ENCODE measurements around the gene CNTNAP3. TPM values are rescaled to one million over a fixed set of nuclear protein-coding genes. Genes with fewer than 3 reads are reported as not detected.
"Not testable (repeated sequence)": the region's sequence is repeated elsewhere in the genome, so short reads cannot be mapped to it uniquely, and the experiment has no call there.

The CNTNAP3 gene
- total RNA-seq, 1 donor: not detected

DNA sequence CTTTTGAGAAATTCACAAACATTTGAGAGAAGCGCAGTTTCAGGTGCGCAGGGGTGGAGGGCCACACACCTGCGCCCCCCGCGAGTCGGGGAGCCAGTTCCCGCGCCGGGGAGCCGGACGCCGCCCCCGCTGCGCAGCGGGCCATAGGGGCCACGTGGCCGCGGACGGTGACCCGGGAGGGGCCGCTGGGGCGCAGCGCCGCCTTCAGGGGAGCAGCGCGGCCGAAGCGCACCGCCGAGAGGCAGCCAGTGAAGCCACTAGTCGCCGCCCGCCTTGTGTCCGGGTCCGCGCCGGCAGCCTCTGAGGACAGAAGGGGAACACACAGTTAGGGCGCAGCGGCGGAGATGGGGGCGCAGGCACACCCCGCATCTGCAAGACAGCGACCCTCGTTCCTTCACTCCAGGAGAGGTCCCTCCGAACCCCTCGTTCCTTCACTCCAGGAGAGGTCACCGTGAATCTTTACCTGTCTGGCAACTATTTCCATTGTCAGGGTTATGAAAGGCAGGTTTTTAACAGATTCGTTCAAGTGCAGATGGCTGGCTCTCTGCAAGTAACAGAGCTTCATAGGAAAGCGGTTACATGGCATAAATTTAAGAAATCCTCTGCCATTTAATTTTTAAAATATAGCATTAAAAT is 209.2 kb downstream of the CNTNAP3 start:
- not testable (repeated sequence) for DNase-seq (ENCODE audit: low read depth in 2 of 3, low spot score in 2 of 3)

GRCh38 chr9:39073537-39073936 is 214.4 kb downstream of the CNTNAP3 start:
- DNase-seq (ENCODE audit: low read depth in 2 of 3, low spot score in 2 of 3): not testable (repeated sequence)

DNA sequence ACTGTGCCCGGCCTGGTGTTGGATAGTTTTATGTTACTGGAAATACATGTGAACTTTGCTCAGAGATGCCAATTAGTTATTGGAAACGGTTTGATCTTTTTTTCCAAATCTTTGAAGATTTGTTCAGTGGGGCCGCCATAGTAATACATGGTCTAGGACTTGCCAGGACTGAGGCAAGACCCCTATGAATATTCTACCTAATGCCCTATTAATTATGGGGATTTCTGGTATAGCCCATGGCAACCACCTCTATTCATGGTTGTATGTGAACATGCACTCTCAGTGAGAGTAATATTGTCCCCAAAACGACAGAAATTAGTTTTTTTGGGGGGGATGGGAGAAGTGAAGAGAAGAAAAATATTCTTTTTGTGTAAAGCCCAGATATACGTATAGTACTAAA is 220.3 kb downstream of the CNTNAP3 start:
- DNase-seq (ENCODE audit: low read depth in 2 of 3, low spot score in 2 of 3): not testable (repeated sequence)

- DNase-seq (ENCODE audit: low read depth in 2 of 3, low spot score in 2 of 3): not testable (repeated sequence)
Observed at GRCh38 chr9:39062966-39063365, 225.0 kb downstream of the CNTNAP3 start.

DNA sequence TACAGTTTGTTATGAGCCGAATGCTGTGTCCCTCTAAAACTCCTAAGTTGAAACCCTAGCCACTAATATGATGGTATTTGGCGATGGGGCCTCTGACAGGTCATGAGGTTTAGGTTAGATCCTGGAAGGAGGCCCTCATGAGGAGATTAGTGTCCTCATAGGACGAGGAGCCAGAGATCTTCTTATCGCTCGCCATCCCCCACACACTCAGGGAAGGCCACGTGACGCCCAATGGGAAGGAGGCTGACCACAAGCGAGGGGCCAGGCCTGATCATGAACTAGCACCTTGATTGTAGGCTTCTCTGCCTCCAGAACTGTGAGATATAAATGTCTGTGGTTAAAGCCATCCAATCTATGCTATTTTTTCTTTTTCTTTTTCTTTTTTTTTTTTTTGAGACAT is 233.5 kb downstream of the CNTNAP3 start:
- DNase-seq (ENCODE audit: low read depth in 2 of 3, low spot score in 2 of 3): not testable (repeated sequence)

GRCh38 chr9:39046833-39047232 is 241.1 kb downstream of the CNTNAP3 start:
- not testable (repeated sequence) for DNase-seq (ENCODE audit: low read depth in 2 of 3, low spot score in 2 of 3)

GRCh38 chr9:39042352-39042803 is 245.6 kb downstream of the CNTNAP3 start:
- DNase-seq (ENCODE audit: low read depth in 2 of 3, low spot score in 2 of 3): not testable (repeated sequence)

DNA sequence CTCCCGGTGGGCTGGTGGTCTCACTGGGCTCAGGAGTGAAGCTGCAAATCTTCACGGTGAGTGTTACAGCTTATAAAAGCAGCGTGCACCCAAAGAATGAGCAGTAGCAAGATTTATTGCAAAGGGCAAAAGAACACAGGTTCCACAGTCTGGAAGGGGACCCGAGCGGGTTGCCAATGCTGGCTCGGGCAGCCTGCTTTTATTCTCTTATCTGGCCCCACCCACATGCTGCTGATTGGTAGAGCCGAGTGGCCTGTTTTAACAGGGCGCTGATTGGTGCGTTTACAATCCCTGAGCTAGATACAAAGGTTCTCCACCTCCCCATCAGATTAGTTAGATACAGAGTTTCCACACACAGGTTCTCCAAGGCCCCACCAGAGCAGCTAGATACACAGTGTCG is 246.2 kb downstream of the CNTNAP3 start:
- DNase-seq (ENCODE audit: low read depth in 2 of 3, low spot score in 2 of 3): not testable (repeated sequence)

DNA sequence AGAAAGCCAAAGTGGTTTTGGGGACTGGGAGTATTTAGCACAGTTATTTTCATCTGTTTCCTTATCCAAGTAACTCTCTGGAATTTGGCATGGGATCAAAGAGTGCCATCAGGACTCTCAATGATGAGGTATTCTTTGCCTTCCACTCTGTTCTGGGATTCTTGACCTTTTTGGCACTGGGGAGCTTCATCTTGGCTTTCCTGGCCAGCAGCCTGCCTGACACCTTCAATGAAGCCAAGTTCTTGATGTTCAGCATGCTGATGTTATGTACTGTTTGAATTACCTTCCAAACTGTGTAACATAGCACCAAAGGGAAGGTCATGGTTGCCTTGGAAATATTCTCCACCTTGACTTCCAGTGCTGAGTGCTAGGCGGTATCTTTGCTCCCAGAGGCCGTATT is 248.8 kb downstream of the CNTNAP3 start:
- DNase-seq (ENCODE audit: low read depth in 2 of 3, low spot score in 2 of 3): not testable (repeated sequence)

DNA sequence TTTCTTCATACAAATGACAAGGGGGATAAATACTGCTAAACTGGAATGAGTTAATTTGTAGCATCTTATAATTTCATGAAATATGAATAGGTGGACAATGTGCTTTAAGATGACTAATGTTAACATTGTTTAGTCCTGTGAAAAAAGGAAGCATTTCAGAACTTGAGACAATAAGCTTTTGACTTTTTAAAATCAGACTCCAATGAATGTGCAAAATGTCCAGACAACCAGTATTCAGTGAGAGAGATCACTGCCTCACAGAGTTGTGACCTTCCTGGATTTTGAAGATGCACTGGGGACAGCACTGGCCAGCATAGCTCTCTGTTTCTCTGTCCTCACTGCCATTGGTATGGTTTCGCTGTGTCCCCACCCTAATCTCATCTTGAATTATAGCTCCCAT is 249.7 kb downstream of the CNTNAP3 start:
- not testable (repeated sequence) for DNase-seq (ENCODE audit: low read depth in 2 of 3, low spot score in 2 of 3)

DNA sequence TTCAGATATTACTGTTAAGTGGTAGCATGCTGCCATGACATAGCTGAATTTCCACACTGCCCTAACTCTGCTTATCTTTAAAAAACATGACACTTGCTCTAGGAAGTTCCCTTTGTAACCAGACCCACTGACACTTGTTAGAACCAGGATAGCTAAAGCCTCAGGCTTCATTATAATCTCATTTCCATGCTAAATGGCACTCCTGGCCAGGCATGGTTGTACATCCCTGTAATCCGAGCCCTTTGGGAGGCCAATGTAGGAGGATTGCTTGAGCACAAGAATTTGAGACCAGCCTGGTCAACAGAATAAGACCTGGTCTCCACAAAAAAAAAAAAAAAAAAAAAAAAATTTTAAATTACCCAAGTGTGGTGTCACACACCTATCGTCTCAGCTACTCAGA is 254.1 kb downstream of the CNTNAP3 start:
- DNase-seq (ENCODE audit: low read depth in 2 of 3, low spot score in 2 of 3): not testable (repeated sequence)

- DNase-seq (ENCODE audit: low read depth in 2 of 3, low spot score in 2 of 3): not testable (repeated sequence)
Observed at GRCh38 chr9:39030204-39031019, 257.6 kb downstream of the CNTNAP3 start.

GRCh38 chr9:39028855-39029254 is 259.1 kb downstream of the CNTNAP3 start:
- not testable (repeated sequence) for DNase-seq (ENCODE audit: low read depth in 2 of 3, low spot score in 2 of 3)

GRCh38 chr9:39028168-39028567 is 259.8 kb downstream of the CNTNAP3 start:
- DNase-seq (ENCODE audit: low read depth in 2 of 3, low spot score in 2 of 3): not testable (repeated sequence)

- DNase-seq (ENCODE audit: low read depth in 2 of 3, low spot score in 2 of 3): not testable (repeated sequence)
Observed at GRCh38 chr9:39025911-39026588, 261.9 kb downstream of the CNTNAP3 start.

Small RNAs within 50 kb of the gene (small RNA-seq; reads per million reads assigned to genes)
- not detected for gene RN7SL640P

Other genes starting within 250 kb of the CNTNAP3 start
- gene SPATA31A1, start 67.5 kb upstream of the CNTNAP3 start, total RNA-seq: not detected

Measured in hematopoietic multipotent progenitor cell (in vitro differentiated cells).